GM04503 (cell line): ENCODE measurements around the gene CD300A.

Source experiments
- DNase-seq: peaks from one replicate; pipeline ENCODE4 v3.0.0-alpha.2; 2012; ENCODE audit warnings: low read depth

CD300A gene

GRCh38 chr17:74439691-74440567, 26.5 kb upstream of the CD300A start:
- no peak for DNase-seq

DNA sequence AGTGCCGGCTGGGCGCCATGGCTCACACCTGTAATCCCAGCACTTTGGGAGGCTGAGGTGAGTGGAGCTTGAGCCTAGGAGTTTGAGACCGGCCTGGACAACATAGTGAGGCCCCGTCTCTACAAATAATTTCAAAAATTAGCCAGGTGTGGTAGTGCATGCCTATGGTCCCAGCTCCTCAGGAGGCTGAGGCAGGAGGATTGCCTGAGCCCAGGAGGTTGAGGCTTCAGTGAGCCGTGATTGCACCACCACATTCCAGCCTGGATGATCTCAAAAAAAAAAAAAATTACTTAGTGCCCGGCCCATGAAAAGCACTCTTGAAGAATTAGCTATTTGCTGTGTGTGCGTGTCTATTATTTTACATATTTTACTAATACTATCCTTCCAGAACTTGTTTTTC, 24.9 kb upstream of the CD300A start:
- no peak for DNase-seq

GRCh38 chr17:74442291-74442669, 24.2 kb upstream of the CD300A start:
- DNase-seq = no peak

GRCh38 chr17:74442670-74443515, 23.5 kb upstream of the CD300A start:
- no peak for DNase-seq

DNA sequence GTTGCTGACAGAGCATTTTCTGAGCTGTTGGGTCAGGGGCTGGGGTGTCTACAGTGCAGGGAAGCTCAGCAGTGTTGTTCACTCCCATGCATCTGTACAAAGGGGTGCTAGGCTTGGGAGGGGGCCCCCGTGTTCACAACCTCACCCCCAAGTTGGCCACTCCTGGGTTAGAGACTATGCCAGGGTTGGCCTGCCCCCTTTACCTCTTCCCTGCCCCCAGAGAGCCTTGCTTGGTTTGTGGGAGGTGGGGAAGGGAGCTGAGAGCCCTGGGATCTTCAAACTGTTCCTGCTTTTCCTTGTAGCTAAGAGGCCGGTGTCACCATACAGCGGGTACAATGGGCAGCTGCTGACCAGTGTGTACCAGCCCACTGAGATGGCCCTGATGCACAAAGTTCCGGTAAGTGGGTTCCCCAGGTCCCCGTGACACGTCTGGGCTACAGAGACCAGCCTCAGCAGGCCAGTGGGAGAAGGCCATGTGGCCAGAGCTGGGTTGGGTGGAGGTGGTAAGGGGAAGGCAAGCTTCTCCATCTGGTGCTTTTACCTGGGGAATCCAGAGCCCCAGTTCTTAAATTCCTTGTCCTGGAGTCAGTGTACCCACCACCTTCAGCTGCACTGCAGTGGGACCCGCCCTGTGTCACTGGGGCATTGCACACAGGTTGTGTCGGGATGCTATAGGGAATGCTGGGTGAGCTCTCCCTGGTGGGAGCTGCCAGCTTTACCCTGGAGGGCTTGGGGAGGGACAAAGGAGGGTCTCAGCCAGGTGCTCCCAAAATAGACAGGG, 22.7 kb upstream of the CD300A start:
- DNase-seq = no peak

GRCh38 chr17:74444406-74444805, 22.0 kb upstream of the CD300A start:
- DNase-seq = no peak

DNA sequence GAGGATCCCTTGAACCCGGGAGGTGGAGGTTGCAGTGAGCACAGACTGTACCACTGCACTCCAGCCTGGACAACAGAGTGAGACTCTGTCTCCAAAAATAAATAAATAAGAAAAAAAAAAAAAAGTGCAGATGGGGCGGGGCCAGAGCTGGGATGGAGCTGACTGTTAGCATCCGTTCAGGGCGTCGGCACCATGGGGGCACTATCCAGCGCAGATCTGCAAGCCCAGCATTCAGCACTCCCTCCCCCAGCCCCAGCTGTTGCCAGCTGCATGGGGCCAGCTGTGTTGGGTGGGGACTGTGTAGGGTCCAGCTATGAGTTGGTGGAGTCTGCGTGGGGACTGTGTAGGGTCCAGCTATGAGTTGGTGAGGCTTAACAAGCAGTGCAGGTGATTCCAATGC, 21.3 kb upstream of the CD300A start:
- no peak for DNase-seq

DNA sequence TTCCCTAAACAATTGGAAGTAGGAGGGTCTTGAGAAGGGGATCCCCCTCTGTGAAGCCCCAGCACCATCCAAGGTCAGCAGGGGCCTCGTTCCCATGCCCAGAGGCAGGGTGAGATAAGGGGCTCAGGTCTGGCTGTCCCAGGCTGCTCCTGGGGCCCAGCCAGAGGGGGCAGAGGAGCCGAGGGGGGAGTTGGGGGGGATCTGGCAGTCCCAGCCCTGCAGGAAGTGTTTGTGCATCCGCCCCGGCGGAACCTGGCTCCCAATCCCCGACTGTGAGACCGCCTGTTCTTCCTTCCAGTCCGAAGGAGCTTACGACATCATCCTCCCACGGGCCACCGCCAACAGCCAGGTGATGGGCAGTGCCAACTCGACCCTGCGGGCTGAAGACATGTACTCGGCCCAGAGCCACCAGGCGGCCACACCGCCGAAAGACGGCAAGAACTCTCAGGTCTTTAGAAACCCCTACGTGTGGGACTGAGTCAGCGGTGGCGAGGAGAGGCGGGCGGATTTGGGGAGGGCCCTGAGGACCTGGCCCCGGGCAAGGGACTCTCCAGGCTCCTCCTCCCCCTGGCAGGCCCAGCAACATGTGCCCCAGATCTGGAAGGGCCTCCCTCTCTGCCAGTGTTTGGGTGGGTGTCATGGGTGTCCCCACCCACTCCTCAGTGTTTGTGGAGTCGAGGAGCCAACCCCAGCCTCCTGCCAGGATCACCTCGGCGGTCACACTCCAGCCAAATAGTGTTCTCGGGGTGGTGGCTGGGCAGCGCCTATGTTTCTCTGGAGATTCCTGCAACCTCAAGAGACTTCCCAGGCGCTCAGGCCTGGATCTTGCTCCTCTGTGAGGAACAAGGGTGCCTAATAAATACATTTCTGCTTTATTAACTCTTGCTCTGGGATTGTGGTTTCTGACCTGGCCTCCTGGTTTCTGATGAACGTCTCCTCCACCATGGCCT, 19.6 kb upstream of the CD300A start:
- DNase-seq = no peak

DNA sequence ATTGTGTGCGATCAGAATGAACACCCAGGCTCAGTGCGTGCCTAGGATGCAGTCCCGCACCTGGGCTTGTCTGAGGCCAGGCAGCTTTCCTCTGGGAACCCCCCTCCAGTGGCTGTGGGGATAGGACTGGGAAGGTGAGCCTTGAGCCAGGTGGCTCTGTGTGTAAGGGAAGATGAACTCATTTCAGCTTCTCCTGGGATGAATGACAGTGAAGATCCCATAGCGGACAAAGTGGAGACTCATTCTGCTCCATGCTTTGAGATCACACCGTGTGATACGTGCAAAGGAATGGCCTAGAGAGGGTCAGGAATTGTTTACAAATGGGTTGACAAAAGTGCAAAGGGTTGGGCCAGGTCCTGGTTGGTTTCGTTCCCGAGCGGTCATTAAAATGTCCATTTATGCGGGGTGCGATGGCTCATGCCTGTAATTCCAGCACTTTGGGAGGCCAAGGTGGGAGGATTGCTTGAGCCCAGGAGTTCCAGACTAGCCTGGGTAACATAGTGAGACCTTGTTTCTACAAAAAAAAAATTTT, 18.7 kb upstream of the CD300A start:
- no peak for DNase-seq

GRCh38 chr17:74448756-74449155, 17.7 kb upstream of the CD300A start:
- no peak for DNase-seq

DNA sequence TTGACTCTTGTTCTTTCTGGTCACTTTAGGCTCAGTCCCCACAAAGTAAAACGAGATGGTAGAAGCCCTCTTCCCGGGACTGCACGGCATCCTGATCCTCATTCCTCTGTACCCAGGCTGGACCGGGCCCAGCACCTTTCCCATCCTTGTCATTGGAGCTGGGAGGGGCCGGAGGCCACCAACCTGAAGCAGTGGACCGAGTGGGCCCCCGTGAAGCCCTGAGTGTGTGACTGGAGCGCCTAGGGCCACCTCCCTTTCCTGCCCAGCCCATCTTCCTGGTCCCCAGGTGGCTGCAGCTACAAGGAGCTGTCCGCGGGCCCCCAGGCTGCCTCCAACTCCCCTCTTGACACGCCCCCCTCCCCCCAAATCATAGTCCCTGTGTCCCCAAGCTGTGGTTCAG, 17.1 kb upstream of the CD300A start:
- no peak for DNase-seq

DNA sequence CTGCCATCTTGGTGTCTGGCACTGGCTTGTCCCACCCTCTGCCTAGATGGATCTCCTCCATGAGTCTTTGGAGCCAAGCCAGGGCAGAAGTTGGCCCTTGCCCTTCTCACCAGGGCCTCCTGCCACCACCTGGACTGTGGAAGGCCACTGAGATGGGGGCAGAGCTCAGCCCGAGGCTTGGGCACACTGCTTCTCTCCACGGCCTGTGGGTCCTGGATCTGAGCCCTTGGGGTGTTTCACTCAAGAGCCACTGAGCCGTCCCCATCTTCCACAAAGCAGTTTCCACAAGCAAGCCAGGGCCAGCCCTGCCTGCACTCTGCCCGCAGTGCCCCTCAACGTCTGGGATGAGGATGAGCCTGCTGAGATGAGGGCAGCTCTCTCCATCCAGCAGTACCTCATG, 16.7 kb upstream of the CD300A start:
- no peak for DNase-seq

- no peak for DNase-seq
Measured at GRCh38 chr17:74450231-74450630, 16.2 kb upstream of the CD300A start.

DNA sequence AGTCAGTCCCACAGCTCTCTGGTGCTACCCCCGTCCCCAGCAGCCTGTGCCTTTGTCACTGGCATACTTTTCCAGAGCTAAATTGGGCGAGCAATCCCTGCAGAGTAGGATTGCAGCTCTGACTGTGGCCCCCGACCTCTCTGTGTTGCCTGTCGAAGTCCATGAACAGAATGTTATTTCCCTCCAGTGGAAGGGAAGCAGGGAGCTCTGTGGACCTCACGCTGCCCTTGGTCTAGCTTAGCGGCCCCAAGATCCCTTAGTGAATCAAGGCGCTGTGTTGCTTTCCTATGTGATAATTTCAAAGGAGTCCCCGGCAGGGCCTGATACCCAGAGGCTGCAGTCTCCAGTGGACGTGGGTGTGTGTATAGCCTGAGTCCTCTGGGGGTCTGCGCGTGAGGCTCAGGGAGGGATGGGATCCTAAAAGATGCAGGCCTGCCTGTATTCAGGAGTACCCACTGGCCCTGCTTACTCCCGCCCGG, 15.5 kb upstream of the CD300A start:
- no peak for DNase-seq

- no peak for DNase-seq
Measured at GRCh38 chr17:74451557-74451956, 14.9 kb upstream of the CD300A start.

DNA sequence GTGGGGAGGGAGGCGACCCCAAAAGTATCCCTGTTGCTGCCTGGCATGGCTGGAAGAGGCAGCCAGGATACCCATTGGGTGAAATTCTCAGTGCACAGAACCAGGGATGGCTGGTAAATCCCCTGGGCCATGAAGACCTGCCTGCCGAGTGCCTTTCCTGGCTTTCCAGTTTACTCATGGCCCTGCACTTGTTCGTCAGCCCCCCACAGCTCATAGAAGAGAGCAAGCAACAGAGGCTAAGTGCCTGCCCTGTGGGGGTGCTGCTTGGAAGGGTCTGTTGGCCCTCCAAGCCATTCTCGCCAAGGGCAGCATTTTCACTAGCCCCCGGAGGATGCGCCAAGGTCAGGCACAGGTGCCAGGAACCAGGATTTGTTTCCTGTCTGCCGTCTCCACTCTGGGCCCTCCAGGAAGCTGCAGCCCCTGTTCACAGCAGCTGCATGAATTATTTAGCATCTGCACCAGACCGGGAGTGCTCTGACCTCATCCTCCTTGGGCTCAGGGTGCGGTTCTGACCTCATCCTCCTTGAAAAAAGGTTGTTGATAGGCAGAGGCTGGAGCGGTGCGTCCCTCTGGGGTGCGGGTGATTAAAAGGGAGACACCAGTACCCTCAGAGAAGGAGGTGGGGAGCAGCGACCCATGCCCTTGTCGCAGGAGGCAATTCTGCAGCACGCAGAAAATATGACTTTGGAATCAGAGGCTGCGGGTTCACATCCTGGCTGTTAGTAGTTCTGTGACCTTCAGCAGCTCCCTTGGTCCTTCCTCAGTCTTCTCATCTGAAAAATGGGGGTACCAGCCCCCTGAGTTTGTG, 14.2 kb upstream of the CD300A start:
- no peak for DNase-seq

DNA sequence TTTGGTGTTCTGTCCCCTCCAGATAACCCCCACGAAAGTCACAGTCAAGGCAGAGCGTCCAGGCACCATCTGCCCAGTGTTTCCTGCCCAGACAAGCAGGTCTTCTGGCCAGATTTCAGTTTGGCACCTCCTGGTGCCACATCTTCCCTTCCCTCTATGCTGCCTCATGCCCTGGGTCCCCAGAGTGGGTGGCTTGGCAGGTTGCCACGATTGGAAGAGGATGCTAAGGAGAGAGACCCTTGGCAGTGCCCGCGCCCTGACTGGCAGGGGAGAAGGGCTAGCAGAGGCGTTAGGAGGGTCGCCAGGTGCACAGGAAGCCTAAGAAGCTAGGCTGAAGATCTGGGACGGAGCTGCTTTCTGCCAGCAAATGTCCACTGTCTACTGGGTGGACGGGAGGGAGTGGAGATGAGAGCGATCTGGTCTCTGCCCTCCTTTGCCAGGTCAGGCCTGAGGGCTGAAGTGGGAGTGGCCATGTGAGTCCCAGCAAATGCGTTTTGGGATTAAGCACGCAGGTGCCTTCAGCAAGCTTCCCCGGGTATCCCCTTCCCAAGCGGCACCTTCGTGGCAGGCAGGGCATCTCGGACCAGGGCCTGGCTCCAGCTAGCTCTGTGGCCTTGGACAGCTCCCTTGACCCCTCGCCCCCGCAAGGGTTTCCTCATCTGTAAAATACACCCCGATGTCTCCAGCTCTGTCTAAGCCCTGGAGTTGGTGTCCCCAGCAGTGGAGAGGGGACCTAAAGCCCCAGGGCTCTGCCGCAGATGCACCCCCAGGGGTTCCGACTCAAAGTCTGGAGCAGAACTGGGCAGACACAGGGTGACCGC, 13.4 kb upstream of the CD300A start:
- DNase-seq = no peak

DNA sequence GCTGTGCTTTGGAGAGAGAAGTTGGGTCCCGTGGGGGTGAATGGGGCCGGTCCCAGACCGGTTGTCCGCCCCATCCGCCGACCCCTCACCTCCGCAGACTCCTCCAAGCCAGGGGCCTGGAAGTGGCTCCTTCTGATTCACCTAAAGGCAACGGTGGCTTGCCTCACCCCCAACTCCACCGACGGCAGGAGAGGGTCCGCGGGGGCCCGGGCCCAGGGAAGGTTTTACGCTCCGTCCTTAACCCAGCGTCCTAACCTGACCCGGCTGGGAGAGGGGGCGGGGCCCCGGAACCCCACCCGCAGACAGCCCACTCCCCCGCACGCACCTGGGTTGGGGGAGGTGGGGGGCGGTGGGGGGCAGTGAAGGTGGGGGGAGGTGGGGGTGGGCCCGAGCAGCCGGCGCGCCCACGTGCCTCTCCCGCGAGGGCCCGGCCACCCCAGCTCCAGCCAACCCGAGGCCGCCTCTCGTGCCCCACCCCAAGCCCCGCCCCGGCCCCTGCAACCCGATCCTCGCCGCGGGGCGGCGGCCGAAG, 12.7 kb upstream of the CD300A start:
- no peak for DNase-seq
